C4-2B (cell line): ENCODE results near the gene ABT1.

Experiments used
- H3K27ac ChIP-seq: fragments of 450-650 bp; 2 replicates; pipeline ENCODE4 v1.5.1; 2017
- ZFX ChIP-seq: fragments of 450-650 bp; IDR thresholded peaks from 2 replicates; pipeline ENCODE4 v1.6.1; 2017
- TF ChIP-seq, protein P1 (sequence below): fragments of 450-650 bp; conservative IDR thresholded peaks from 2 replicates; pipeline ENCODE4 v1.5.1; 2017; ENCODE audit warnings: mild to moderate bottlenecking

Gene ABT1

DNA sequence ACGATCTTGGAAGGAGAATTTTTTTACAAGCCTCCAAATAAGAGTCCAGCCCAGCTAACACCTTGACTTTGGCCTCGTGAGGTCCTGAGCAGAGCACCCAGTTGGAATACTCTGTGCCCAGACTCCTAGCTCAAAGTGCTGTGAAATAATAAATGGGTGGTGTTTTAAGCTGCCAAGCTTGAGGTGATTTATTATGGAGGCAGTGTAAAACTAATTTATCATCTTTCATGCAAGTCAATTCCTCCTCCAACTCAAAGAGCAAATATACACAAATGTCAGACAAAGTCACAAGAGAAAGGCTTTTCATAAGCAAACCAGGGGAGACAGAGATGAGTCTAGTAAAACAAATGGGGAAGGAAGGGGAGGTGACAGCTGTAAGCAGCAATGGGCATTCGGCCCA lies 12.7 kb downstream of the ABT1 start:
- H3K27ac ChIP-seq, result no peak overlapping the region
- no peak for TF ChIP-seq ZFX
- TF ChIP-seq, protein P1, sequence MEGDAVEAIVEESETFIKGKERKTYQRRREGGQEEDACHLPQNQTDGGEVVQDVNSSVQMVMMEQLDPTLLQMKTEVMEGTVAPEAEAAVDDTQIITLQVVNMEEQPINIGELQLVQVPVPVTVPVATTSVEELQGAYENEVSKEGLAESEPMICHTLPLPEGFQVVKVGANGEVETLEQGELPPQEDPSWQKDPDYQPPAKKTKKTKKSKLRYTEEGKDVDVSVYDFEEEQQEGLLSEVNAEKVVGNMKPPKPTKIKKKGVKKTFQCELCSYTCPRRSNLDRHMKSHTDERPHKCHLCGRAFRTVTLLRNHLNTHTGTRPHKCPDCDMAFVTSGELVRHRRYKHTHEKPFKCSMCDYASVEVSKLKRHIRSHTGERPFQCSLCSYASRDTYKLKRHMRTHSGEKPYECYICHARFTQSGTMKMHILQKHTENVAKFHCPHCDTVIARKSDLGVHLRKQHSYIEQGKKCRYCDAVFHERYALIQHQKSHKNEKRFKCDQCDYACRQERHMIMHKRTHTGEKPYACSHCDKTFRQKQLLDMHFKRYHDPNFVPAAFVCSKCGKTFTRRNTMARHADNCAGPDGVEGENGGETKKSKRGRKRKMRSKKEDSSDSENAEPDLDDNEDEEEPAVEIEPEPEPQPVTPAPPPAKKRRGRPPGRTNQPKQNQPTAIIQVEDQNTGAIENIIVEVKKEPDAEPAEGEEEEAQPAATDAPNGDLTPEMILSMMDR, result no peak

DNA sequence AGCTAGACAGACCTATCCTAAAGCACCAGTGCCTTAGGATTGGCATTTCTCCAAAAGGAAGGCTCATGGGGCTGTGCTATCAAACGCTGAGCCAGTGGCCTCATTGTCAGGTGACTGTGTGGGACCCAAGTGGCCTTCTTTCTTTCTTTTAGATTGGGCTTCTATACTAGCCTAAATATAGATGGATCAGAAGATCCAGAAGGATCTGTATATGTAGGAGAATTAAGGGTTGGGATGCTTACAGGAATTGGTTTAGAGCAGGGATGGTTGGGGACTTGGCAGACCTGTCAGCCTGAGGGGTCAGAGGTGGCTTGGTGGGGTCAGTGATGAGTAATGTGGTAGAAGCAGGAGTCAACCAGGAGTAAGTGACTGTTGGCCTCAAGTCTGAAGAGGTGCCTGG lies 14.8 kb downstream of the ABT1 start:
- H3K27ac ChIP-seq, result no peak overlapping the region
- no peak for TF ChIP-seq ZFX
- TF ChIP-seq, protein P1, result no peak

DNA sequence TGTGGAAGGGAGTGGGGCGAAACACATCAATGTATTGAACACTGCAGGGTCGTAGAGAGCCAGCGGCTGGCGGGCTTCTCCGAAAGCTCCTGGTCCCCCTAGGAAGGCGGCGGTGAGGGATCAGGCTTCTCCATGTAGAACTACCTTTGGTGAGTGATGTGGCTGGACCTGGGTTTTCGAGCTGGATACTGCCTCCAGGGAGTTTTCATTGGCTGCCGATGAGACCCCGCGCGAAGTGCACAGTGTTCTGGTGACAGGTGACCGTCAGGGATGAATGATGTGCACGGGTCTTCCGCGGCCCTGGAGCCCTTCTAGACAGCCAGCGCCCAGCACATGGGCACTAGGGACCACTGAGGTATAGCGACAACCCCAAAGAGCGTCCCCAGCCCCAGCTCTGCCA lies 16.4 kb downstream of the ABT1 start:
- no peak overlapping the region for H3K27ac ChIP-seq
- TF ChIP-seq, protein P1, result no peak
- TF ChIP-seq ZFX, result no peak

DNA sequence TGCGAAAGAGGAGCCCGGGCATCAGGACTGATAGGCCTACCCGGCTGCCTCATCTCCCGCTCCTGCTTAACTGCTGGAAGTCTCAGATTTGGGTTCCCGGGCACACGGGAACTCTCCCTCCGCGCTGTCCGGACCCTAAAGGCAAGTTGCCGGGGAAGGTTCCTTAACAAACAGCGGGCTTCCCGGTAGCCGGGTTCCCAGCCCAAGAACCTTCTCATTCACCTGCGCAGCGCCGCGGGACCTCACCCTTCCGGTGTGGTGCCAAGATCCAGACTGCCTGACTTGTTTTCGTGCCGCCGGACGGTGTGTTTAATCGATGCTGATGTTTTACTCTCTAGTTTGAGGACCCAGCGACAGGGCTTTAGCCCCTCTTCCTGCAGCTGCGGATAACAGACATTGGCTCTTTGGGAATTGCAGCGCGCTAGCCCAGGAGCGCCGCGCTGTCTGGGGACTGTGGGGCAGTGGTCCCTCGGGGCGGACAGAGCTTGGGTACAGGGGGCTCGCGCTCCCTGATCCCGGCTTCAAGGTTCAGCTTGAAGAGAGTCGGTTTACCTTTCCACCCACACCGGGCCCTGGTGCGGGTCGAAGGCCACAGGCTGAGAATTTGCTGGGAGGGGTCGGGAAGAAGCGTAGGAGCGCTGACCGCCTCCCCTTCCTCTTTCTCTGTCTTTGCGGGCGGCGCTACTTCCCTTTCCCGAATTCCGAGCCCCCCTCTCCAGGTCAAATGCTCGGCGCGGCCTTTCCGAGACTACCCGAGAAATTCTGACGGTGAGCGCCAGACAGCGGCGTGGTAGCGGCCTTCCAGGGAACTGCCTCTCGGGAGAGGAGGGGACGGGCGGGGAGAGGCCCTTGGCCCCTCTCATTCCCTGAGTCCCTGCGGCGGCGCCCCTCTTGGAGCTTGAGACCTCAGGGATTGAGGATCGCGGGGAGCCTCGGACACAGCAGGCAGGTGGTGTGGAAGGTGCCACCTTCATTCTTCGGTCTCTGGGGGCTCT lies 17.2 kb downstream of the ABT1 start:
- H3K27ac ChIP-seq, result no peak overlapping the region
- no peak for TF ChIP-seq ZFX
- TF ChIP-seq, protein P1, result no peak

DNA sequence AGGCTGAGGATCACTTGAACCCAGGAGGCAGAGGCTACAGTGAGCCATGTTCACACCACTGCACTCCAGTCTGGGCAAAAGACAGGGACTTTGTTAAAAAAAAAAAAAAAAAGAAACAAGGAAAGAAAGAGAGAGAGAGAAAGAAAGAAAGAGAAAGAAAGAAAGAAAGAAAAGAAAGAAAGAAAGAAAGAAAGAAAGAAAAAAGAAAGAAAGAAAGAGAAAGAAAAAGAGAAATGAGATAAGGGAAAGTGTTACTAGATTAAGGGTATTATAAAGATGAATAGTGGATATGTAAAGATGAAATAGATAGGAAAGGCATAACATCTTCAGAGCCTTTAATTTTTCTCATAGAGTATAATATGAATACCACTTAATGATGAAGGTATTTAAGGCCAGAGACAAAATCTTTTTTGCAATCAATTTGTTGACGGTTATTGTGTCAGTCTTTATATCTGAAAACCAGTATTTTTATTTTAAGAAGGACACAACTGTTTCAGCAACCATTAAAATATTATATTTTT lies 26.6 kb downstream of the ABT1 start:
- no peak for TF ChIP-seq ZFX
- TF ChIP-seq, protein P1, result no peak

DNA sequence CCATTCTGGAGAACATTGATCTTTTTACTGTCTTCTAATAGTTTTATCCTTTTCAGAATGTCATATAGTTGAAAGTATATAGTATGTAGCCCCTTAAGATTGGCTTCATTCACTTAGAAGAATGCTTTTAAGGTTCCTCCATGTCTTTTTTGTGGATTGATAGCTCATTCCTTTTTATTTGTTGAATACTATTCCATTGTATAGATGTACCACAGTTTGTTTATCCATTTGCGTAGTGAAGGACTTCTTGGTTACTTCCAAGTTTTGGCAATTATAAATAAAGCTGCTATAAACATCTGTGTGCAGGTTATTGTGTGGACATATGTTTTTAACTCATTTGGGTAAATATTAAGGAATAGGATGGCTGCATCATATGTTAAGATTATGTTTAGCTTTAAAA lies 27.8 kb downstream of the ABT1 start:
- no peak for TF ChIP-seq ZFX
- TF ChIP-seq, protein P1, result no peak
- no peak overlapping the region for H3K27ac ChIP-seq

More for the DNA sequence above, 26.6 kb downstream of the ABT1 start:
- no peak overlapping the region for H3K27ac ChIP-seq

DNA sequence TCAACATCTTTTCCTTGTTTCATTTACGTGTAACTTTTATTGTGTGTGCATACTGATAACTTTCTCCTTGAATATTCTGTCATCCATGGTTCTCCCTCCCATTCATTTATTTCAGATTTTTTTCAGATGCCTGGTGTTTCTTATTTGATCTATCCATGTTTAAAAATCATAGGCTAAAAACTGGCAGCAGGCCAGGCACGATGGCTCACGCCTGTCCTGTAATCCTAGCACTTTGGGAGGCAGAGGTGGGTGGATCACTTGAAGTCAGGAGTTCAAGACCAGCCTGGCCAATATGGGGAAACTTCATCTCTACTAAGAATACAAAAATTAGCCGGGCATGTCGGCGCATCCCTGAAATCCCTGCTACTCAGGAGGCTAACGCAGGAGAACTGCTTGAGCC lies 31.1 kb downstream of the ABT1 start:
- no peak overlapping the region for H3K27ac ChIP-seq
- TF ChIP-seq ZFX, result no peak
- TF ChIP-seq, protein P1, result no peak
